Measurements from ENCODE around the gene KEAP1.
"Not testable (repeated sequence)": the region's sequence is repeated elsewhere in the genome, so short reads cannot be mapped to it uniquely, and the experiment has no call there.

The KEAP1 gene

DNA sequence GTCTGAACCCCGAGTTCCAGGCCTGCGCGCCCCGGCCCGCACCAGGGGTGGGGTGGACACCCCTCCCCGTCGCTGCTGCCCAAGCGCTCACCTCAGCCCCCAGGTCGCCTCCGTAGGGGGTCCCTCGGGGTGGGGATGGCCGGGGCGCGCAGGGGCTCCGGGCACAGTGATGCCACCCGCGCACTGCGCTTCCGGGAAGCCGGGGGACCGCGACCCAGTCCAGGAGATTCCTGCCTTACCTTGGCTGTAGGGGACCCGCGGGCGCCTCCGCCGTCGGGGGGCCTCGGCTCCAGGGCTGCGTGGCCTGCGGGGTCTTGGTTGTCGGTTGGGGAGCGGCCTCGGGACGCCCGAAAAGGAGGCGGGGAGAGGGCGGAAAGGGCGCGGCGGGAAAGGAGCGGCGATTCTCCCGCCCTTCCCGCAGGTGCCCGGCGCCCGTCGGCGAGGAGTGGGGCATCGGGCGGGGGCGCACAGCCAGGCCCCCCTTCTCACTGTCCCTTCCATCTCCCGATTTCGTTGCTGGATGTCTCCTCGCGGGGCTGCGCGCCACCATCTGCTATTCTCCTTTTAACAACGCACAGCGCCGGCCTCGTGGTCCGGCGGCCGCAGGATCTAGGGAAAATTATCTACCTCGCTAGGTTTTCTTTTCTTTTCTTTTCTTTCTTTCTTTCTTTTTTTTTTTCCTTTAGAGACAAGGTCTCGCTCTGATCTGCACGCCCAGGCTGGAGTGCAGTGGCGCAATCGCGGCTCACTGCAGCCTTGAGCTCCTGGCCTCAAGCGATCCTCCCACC, at the start of gene KEAP1:
KEAP1 (minus strand) TSS at position 355 of the 788 bp plus-strand sequence. CDS start 3,323 bp downstream, outside the sequence.
- DNase-seq = peak; percentile 62

- DNase-seq = peak; percentile 69
Measured at GRCh38 chr19:10552510-10553053, 49.4 kb upstream of the KEAP1 start.

- DNase-seq = peak; percentile 67
Measured at GRCh38 chr19:10551698-10552301, 48.6 kb upstream of the KEAP1 start.

GRCh38 chr19:10551006-10551405, 47.9 kb upstream of the KEAP1 start:
- not testable (repeated sequence) for DNase-seq

DNA sequence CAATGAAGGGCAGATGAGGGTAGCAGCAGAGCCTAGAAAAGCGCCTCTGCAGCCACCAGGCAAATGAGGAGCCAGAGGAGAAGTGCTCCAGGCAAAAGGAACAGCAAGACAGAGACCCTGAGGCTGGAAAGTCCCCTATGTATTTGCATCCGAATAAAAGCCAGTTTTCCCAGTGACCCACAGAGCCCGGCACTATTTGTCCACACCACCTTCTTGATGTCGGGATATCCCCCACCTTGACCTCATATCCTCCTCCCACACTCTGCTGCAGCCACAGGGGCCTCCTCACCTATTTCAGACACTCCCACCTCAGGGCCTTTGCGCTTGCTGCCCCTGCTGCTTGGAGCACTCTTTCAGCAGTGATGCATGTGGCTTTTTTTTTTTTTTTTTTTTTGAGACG, 47.2 kb upstream of the KEAP1 start:
- no peak for DNase-seq

DNA sequence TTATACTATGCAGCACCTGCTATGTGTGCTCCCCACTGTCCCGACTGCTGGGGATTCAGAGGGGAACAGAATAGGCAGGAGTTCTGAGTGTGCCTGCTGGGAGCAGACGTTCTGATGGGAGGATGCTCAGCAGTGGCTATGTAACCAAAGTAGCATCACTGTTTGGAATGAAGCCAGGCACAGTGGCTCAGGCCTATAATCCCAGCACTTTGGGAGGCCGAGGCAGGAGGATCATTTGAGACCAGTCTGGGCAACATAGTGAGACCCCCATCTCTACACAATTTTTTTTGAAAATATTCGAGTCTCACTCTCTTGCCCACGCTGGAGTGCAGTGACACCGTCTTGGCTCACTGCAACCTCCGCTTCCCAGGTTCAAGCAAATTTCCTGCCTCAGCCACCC, 46.6 kb upstream of the KEAP1 start:
- DNase-seq = no peak

- DNase-seq = no peak
Measured at GRCh38 chr19:10548746-10549276, 45.7 kb upstream of the KEAP1 start.

GRCh38 chr19:10546817-10547216, 43.7 kb upstream of the KEAP1 start:
- no peak for DNase-seq

DNA sequence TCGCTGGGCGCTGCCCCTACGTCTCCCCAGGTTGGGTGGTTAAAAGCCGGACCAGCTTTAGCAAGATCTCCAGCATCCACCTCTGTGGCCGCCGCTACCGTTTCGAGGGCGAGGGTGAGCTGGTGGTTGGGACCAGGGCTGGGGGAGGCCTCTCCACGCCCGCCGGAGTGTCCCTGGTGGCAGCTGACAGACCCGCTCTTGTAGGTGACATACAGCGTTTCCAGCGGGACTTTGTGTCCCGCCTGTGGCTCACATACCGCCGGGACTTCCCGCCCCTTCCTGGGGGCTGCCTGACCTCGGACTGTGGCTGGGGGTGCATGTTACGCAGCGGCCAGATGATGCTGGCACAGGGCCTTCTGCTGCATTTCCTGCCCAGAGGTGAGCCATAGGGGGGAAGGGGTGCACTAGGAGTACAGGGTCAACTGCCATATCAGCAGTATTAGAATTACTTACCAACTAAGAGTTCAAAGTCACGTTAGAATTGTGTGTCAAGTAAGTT, 41.6 kb upstream of the KEAP1 start:
- no peak for DNase-seq

DNA sequence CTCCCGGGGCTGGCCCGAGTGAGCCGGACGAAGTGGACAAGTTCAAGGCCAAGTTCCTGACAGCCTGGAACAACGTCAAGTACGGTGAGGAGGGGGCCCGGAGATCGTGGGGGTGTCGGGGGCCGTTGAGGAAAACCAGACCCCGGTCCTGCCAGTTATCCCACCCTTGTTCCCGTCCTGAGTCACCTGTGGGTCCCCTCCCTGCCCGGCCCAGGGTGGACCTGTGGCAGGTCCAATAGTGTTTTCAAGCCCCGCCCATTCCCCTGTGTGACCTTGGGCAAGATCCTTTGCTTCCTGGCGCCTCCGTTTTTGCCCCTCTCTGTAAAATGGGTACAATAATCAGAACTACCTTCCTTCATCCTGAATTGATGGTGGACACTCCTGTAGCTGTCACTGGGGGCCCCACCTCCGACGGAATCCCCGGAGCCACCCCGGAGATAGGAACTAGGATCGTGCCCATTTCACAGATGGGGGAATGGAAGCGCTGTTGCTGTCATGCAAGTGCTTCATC, 41.1 kb upstream of the KEAP1 start:
- peak; percentile 51 for DNase-seq

- DNase-seq = peak; percentile 84
Measured at GRCh38 chr19:10543420-10544241, 40.5 kb upstream of the KEAP1 start, which contains the start of gene ATG4D. ATG4D (plus strand) TSS chr19:10543904; CDS start chr19:10544091, 187 bp downstream.

GRCh38 chr19:10543059-10543419, 39.9 kb upstream of the KEAP1 start:
- DNase-seq = no peak

DNA sequence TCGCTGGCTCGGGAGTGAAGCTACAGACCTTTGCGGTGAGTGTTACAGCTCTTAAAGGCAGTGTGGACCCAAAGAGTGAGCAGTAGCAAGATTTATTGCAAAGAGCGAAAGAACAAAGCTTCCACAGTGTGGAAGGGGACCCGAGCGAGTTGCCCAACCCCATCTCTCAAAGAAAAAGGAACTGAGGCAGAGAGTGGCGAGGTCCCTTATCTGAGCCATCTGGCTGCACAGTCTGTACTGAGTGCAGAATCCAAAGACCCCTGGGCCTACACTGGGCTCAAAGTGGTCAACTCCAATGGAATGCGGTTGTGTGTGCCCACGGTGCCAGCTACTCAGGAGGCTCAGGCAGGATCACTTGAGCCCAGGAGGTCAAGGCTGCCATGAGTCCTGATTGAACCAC, 35.9 kb upstream of the KEAP1 start:
- DNase-seq = not testable (repeated sequence)

DNA sequence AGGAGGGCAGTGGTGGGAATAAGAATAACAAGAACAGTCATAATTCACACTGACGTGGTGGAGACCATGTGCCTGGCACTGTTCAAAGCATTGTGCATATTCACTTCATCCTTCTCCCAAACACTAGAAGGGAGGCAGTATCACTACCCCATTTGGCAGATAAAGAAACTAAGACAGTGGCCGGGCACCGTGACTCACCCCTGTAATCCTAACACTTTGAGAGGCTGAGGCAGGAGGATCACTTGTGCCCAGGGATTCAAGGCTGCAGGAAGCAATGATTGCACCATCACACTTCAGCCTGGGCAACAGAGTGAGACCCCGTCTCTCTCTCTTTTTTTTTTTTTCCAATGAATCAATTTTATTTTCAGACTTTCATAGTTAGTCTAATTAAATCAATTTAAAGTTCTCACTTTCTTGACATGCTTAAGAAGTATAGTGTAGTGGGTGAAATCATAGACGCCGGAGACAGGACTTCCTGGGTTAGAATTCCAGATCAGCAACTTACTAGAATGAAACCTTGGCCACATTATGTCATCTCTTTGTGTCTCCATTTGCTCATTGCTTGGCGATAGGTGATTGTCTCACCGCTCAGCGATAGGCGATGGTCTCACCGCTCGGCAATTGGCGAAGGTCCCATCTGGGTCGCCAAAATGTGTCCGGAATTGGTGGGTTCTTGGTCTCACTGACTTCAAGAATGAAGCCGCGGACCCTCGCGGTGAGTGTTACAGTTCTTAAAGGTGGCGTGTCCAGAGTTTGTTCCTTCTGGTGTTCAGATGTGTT, 35.2 kb upstream of the KEAP1 start:
- DNase-seq = no peak

DNA sequence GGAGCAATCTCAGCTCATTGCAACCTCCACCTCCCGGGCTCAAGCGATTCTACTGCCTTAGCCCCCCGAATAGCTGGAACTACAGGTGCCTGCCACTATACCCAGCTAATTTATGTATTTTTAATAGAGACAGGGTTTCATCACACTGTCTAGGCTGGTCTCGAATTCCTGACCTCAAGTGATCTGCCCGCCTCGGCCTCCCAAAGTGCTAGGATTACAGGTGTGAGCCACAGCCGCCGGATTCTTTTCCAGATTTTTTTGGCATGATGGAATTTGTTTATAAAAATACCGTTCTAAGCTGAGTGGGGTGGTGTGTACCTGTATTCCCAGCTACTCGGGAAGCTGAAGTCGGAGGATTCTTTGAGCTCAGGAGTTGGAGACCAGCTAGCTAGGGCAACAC, 34.5 kb upstream of the KEAP1 start:
- DNase-seq = no peak

DNA sequence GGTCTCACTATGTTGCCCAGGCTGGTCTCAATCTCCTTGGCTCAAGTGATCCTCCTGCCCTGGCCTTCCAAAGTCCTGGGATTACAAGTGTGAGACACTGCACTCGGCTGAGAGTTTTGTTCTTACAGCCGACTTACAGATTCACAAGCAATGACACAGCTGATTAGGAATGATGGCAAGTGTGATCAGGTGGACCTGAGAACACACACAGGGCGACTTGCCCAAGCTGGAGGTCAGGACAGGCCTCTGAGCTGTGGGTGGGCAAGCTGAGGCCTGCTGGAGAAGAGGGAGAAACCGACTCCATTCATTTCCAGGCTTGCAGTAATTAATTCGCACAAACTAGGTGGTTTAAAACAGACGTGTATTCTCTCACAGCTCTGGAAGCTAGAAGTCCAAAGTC, 32.5 kb upstream of the KEAP1 start:
- no peak for DNase-seq

GRCh38 chr19:10533646-10534386, 30.7 kb upstream of the KEAP1 start:
- DNase-seq = no peak

DNA sequence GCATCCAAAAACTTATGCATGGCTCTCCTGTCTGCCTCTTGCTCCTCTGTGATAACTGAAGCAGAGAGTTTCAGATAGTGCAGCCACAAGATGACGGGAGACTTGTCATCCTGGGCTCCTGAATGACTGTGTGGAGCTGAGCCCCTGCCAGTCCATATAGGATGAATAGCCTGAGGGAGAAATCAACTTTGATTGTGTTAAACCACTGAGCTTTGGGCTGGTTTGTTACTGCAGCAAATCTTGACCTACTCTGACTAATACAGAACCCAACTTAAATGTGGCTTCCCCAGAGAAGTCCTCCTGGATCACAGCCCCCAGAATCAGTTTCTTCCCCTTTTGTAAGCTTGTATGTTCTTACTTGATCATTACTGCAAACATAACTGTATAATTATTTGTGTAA, 29.3 kb upstream of the KEAP1 start:
- no peak for DNase-seq

DNA sequence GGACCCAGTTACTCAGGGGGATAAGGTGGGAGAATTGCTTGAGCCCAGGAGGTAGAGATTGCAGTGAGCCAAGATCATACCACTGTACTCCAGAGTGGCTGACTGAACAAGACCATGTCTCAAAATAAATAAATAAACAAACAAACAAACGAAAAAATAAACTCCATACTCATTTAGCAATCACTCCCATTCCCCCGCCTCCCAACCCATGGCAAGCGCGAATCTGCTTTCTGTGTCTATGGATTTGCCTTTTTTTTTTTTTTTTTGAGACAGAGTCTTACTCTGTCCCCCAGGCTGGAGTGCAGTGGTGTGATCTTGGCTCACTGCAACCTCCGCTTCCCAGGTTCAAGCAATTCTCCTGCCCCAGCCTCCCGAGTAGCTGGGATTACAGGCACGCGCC, 23.7 kb upstream of the KEAP1 start:
- not testable (repeated sequence) for DNase-seq

GRCh38 chr19:10525636-10526035, 22.5 kb upstream of the KEAP1 start:
- DNase-seq = no peak

- no peak for DNase-seq
Measured at GRCh38 chr19:10523135-10523636, 20.0 kb upstream of the KEAP1 start.

Data from stimulated activated CD8-positive, alpha-beta memory T cell treated with anti-CD3 and anti-CD28 coated beads, Interleukin-4, amount 100 ng/mL, for 48 hours (primary cell).